Measurements from ENCODE around the gene WBP11.
A peak's percentile ranks its signal among the peaks of the same experiment; 100 is the strongest.

WBP11 gene

DNA sequence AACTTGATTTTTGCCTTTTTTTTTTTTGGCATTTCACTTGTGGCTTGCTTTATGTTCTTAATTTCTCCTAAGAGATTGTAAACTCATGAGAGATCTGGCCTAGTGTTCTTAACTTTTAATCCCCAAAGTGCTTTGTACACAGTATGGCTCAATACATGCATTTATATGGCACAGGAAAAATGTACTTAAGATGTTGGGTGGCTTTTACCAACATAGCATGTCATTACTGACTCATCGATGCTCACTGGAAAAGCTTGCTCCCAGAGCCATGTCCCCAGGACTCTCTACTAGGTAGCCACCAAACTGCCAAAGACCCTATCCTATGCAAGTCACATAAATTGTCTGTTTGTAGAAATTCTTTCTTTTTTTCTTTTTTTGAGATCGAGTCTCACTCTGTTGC lies 23.8 kb upstream of the WBP11 start:
- no peak overlapping the region for H3K4me3 ChIP-seq (ENCODE audit: low read length)
- DNase-seq (ENCODE audit: low read depth, low spot score), result no peak

GRCh38 chr12:14826491-14826890 lies 23.2 kb upstream of the WBP11 start:
- H3K4me3 ChIP-seq (ENCODE audit: low read length), result no peak overlapping the region
- DNase-seq (ENCODE audit: low read depth, low spot score), result no peak

- DNase-seq (ENCODE audit: low read depth, low spot score), result no peak
- no peak overlapping the region for H3K4me3 ChIP-seq (ENCODE audit: low read length)
These were observed 22.0 kb upstream of the WBP11 start for GRCh38 chr12:14825256-14825655.

- H3K4me3 ChIP-seq (ENCODE audit: low read length), result no peak overlapping the region
- DNase-seq (ENCODE audit: low read depth, low spot score), result no peak
These were observed 20.8 kb upstream of the WBP11 start for GRCh38 chr12:14824012-14824634.

DNA sequence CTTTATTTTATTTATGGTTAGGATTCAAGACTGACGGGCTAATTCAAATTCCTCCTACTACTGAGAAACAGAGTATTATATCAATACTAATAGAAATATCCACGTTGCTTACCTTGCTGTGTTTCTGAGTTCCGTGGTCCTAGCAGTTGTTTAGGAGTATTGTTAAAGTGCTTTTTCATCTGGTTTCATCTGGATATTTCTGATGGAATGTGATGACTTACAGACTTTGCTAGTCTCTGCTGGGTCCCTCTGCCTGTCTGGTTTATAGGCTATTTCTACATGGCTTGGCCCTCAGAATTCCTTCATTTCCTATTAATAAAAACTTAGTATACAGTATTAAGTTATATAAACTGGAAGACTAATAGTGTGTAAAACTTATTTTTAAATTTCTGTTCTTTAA lies 10.7 kb upstream of the WBP11 start, which contains the start of gene SMCO3:
SMCO3 (minus strand) TSS at position 169 of the 400 bp plus-strand sequence. CDS start 7,502 bp downstream, outside the sequence.
- no peak within 1 kb of the TSS for H3K4me3 ChIP-seq (ENCODE audit: low read length)

GRCh38 chr12:14811486-14811885 lies 8.2 kb upstream of the WBP11 start:
- no peak for DNase-seq (ENCODE audit: low read depth, low spot score)
- H3K4me3 ChIP-seq (ENCODE audit: low read length), result no peak overlapping the region

More for the DNA sequence above, 10.7 kb upstream of the WBP11 start, which contains the start of gene SMCO3:
- no peak for DNase-seq (ENCODE audit: low read depth, low spot score)

- no peak overlapping the region for H3K4me3 ChIP-seq (ENCODE audit: low read length)
- DNase-seq (ENCODE audit: low read depth, low spot score), result no peak
These were observed 7.7 kb upstream of the WBP11 start for GRCh38 chr12:14810953-14811483.

DNA sequence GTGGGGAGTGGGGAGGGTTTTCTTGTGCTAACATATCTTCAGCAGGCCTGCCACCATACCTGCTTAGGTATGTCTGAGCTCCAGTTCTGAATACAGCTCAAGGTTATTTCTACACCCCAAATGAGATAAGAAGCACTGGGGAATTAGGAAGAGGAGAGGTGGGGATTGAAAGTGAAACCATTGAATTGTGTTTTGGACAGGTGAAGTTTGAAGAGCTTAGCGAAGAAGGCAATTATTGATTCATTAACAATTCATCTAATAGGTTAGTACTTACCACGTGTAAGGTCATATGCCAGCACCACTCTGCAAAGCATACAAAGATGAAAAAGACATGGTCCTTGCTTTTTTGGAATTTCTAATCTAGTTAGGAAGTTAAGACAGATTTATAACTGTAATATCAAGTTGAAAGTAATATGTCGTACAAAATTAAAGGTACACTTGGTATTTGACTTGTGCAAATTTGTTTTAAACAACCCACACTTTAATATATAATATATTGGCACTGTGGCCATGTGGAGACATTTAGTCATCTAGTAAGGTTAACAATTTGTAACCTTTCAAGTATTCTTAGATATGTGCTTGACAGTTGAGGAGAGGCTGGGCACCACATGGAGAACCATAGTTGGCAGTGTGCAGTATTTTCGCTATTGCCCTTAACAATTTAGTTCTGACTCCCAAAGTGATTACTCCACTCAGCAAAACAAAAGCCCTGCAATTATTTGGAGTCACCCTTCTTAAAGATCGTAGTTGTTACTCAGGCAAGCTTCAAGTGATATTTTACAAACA lies 7.1 kb upstream of the WBP11 start:
- no peak for DNase-seq (ENCODE audit: low read depth, low spot score)
- H3K4me3 ChIP-seq (ENCODE audit: low read length), result no peak overlapping the region

- no peak for DNase-seq (ENCODE audit: low read depth, low spot score)
- peak overlapping the region; percentile 94 for H3K4me3 ChIP-seq (ENCODE audit: low read length)
These were observed 517 bp upstream of the WBP11 start for GRCh38 chr12:14803830-14804160.

DNA sequence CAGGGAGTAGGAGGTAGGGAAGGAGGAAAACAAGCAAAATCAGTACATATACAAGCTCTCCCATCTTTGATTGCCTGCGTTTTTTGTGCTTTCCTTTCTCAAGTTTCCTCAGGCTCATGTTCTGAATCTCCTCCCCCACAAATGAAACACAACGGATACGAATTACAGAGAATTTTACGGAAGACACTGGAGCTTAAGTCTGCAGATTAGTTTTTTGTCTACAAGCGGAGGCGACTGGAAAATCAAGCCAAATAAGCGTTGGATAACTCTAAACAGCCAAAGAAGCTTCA lies 612 bp downstream of the WBP11 start:
- DNase-seq (ENCODE audit: low read depth, low spot score), result no peak
- H3K4me3 ChIP-seq (ENCODE audit: low read length), result peak overlapping the region; percentile 94

- H3K4me3 ChIP-seq (ENCODE audit: low read length), result peak overlapping the region; percentile 94
- no peak for DNase-seq (ENCODE audit: low read depth, low spot score)
These were observed 1.0 kb downstream of the WBP11 start for GRCh38 chr12:14802247-14802646.

GRCh38 chr12:14795028-14795448 lies 8.2 kb downstream of the WBP11 start:
- no peak overlapping the region for H3K4me3 ChIP-seq (ENCODE audit: low read length)
- no peak for DNase-seq (ENCODE audit: low read depth, low spot score)

DNA sequence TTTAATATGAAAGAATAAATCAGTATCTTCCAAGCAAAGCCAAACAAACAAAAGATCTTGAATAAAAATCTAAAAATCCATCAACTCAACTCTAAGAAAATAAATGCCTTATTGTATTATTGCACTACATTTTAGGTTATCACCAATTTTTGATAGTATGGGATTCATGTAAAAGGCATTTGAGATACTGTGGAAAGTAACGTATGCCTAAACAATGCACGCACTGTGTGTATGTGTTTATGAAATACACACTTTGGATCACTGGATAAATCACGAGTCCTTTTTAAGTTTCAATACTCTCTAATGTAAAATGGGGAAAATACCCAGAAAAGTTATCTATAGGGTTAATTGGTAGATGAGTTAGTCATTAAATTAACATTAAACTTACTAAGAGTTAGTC lies 17.7 kb downstream of the WBP11 start:
- DNase-seq (ENCODE audit: low read depth, low spot score), result no peak
- H3K4me3 ChIP-seq (ENCODE audit: low read length), result no peak overlapping the region

- H3K4me3 ChIP-seq (ENCODE audit: low read length), result no peak overlapping the region
- DNase-seq (ENCODE audit: low read depth, low spot score), result no peak
These were observed 18.8 kb downstream of the WBP11 start for GRCh38 chr12:14784471-14784870.

DNA sequence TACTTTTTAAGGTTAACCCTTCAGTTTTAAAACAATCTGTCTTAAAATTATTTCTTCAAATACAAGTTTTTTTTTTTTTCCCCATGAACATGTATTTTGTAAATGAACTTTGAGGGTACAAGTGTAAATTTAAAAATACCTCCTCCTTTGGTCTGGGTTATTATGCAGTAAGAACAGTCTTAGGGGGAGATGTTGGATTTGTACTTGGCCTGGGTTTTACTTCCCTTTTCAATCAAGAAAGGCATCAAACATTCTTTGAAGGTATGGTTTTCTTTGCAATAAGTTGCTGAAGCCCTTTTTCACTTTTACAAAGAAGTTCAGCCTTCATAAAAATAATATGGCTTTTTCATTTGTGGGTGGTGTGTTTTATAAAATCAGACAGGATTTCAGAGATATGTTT lies 20.5 kb downstream of the WBP11 start:
- no peak for DNase-seq (ENCODE audit: low read depth, low spot score)
- H3K4me3 ChIP-seq (ENCODE audit: low read length), result no peak overlapping the region

DNA sequence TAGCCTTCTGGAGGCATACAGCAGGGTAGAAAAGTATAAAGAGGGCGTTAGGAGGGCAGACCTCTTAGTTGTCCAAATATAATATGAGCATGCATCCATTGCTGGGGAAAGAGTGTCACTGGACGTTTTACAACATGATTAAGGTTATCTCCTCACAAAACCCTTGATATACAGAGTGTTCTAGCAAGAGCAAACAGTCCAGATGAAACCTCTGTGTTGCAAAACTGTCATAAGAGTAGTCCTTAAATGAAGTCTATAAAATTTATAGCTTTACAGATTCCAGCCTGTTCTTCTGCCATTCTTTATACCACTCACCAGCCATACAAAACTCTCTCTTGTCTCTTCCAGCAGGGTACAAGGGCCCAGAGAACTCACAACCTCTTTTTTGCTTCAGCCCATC lies 21.7 kb downstream of the WBP11 start:
- no peak for DNase-seq (ENCODE audit: low read depth, low spot score)
- no peak overlapping the region for H3K4me3 ChIP-seq (ENCODE audit: low read length)

DNA sequence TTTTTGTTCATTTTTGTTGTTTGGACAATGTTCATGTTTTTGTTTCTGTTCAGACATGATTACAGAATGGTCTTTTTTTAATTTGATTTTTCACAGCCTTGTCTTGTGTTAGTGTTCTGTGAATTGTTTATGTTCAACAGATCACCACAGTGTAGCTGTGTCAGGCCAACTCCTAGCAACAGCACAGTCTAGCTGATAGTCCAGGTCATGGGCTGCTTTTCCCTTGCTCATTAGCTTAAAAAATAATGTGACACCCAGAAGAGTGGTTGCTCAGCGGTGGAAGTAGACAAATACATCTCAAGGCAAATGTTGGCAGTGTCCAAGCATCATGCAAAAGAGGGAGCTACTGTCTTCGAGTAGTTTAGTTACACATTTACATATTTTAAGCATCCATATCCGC lies 22.4 kb downstream of the WBP11 start:
- no peak for DNase-seq (ENCODE audit: low read depth, low spot score)
- H3K4me3 ChIP-seq (ENCODE audit: low read length), result no peak overlapping the region

DNA sequence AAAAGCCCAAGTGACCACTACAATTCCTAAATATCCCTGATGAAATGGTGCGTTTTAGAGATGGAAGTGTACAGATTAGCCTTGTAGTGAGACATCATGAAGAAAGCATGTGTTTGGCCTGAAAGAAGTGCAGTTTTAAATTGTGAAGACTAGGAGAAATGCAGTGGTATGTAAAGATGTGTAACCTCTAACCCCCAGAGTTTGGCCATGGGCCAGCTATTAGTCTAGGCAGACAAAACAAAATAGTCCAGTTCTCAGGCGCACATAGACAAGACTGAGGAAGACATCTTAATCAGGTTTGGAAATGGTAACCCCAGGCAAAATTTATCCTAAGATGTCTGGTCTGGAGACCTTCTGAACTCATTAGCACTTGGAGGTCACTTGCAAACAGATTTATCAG lies 23.4 kb downstream of the WBP11 start:
- DNase-seq (ENCODE audit: low read depth, low spot score), result no peak
- H3K4me3 ChIP-seq (ENCODE audit: low read length), result no peak overlapping the region

DNA sequence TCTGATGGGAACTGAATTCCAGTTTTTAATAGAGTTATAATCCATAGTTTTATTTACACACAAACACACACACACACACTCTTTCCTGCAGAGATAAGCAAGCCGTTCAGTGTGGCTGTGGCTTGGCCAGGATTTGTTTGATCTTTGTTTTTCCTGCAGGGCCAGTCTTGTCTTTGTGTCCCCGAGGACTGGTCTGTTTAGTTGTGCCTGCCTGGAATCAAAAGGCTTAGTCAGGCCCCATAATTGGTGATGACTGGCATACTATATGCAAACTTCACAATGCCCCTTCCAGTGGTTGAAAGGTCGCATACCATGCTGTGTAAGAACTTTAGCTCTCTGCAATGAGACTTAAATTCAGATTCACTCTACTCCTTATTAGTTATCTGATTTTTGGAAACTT lies 26.0 kb downstream of the WBP11 start:
- no peak overlapping the region for H3K4me3 ChIP-seq (ENCODE audit: low read length)
- DNase-seq (ENCODE audit: low read depth, low spot score), result no peak

- no peak overlapping the region for H3K4me3 ChIP-seq (ENCODE audit: low read length)
- no peak for DNase-seq (ENCODE audit: low read depth, low spot score)
These were observed 26.9 kb downstream of the WBP11 start for GRCh38 chr12:14776236-14776961.
